ENCODE measurements around the gene KCNJ6.

GRCh38 chr21:37636152-37636860 lies 280.0 kb downstream of the KCNJ6 start:
- TF ChIP-seq CTCF (IDR thresholded peaks at IDR 0.05; ENCODE audit: low read depth, low read length) = no peak
- TF ChIP-seq EZH2phosphoT487 (IDR thresholded peaks at IDR 0.05; ENCODE audit: low read depth) = no peak
